Lower leg skin (tissue), 4 donors: ENCODE data around the gene YWHAG. TPM values are rescaled to one million over a fixed set of nuclear protein-coding genes. Genes with fewer than 3 reads are reported as not detected.
"Not testable (repeated sequence)": the region's sequence is repeated elsewhere in the genome, so short reads cannot be mapped to it uniquely, and the experiment has no call there.

Experiments
- DNase-seq, 2 donors: peaks; one replicate each; pipeline ENCODE4 v3.0.0-alpha.2; 2019; ENCODE audit warnings: low spot score in 2 of 2
- H3K4me3 ChIP-seq: fragments of 200-600 bp; sonication (generic); 2 replicates; pipeline ENCODE4 v1.5.1; 2017; ENCODE audit warnings: mild to moderate bottlenecking, low read depth; ENCODE audit not compliant: poor library complexity, severe bottlenecking
- CTCF ChIP-seq, 3 donors: fragments of 450-650 bp; IDR thresholded peaks; one replicate each; pipeline ENCODE4 v1.5.1; 2016; ENCODE audit warnings: antibody characterized with exemption in 3 of 3, mild to moderate bottlenecking in 3 of 3, moderate library complexity in 2 of 3
- POLR2A ChIP-seq, 2 donors: fragments of 450-650 bp; IDR thresholded peaks; one replicate each; pipeline ENCODE4 v1.6.1; 2016 to 2017; ENCODE audit warnings: antibody characterized with exemption in 2 of 2, mild to moderate bottlenecking in 1 of 2, moderate library complexity in 1 of 2
- WGBS, 2 donors: methylation state at CpG; one replicate each; pipeline ENCODE4 v1.1.5; 2018; 5-methylcytosine and 5-hydroxymethylcytosine counted together
- intact Hi-C: fragments of 100-400 bp; cut with DNase I; formaldehyde crosslinking; loops from one replicate; pipeline ENCODE4 v1.15.0; 2023; ENCODE audit warnings: low total_unique reads
- total RNA-seq, 4 donors: library from RNA; depleted of rRNA; stranded (reverse); fragments of >200 nt; gene quantifications; one replicate each; pipeline ENCODE4 v1.1.0, GENCODE V29; 2016

The YWHAG gene
- total RNA-seq, 4 donors from 2014 or later, result 46.5 to 64.5 (median 56.4) TPM

GRCh38 chr7:76372984-76373833 is 14.4 kb upstream of the YWHAG start:
- DNase-seq, result no peak
- intact Hi-C loops, result no loop called here
- TF ChIP-seq POLR2A (IDR thresholded peaks at IDR 0.05) (no peak), CTCF (IDR thresholded peaks at IDR 0.05) (no peak)
- H3K4me3 ChIP-seq, result no peak overlapping the region
- 53 to 60% methylated on average over 9 of the region's 9 CpGs for WGBS, 2 donors

- intact Hi-C loops, result no loop called here
- WGBS, 2 donors, result 95 to 98% methylated on average over 3 of the region's 3 CpGs
- no peak for TF ChIP-seq CTCF (IDR thresholded peaks at IDR 0.05)
- TF ChIP-seq POLR2A (IDR thresholded peaks at IDR 0.05), result no peak
- no peak for DNase-seq
- no peak overlapping the region for H3K4me3 ChIP-seq
These were observed 12.6 kb upstream of the YWHAG start for GRCh38 chr7:76371396-76371795.

- H3K4me3 ChIP-seq, result no peak overlapping the region
- TF ChIP-seq CTCF (IDR thresholded peaks at IDR 0.05), result no peak
- no peak for TF ChIP-seq POLR2A (IDR thresholded peaks at IDR 0.05)
- whole genome bisulfite sequencing, 2 donors, result 67 to 75% methylated on average over 6 of the region's 6 CpGs
- intact Hi-C loops, result no loop called here
- DNase-seq, result no peak
These were observed 10.2 kb upstream of the YWHAG start for GRCh38 chr7:76369018-76369417.

GRCh38 chr7:76368190-76368589 is 9.4 kb upstream of the YWHAG start:
- no peak for DNase-seq

GRCh38 chr7:76364198-76364584 is 5.4 kb upstream of the YWHAG start:
- no peak overlapping the region for H3K4me3 ChIP-seq
- DNase-seq, result no peak
- intact Hi-C loops, result no loop called here
- 16 to 26% methylated on average over 4 of the region's 4 CpGs for WGBS, 2 donors
- TF ChIP-seq CTCF (IDR thresholded peaks at IDR 0.05) (no peak), POLR2A (IDR thresholded peaks at IDR 0.05) (no peak)

More at GRCh38 chr7:76368190-76368589, 9.4 kb upstream of the YWHAG start:
- 91 to 96% methylated on average over 8 of the region's 8 CpGs for WGBS, 2 donors
- intact Hi-C loops, result no loop called here
- no peak for TF ChIP-seq CTCF (IDR thresholded peaks at IDR 0.05)
- TF ChIP-seq POLR2A (IDR thresholded peaks at IDR 0.05), result no peak
- no peak overlapping the region for H3K4me3 ChIP-seq

- H3K4me3 ChIP-seq, DNase-seq, intact Hi-C loops: not testable (repeated sequence)
- 70 to 76% methylated on average over 3 of the region's 3 CpGs for WGBS, 2 donors
These were observed 5.0 kb upstream of the YWHAG start for GRCh38 chr7:76363754-76364153.
